Stomach (tissue), 9 donors: ENCODE data around the gene CPED1. TPM values are rescaled to one million over a fixed set of nuclear protein-coding genes. Genes with fewer than 3 reads are reported as not detected.

Source experiments
- DNase-seq, 2 donors: peaks; one replicate each; pipeline versions ENCODE4 v3.0.0 to v3.0.0-alpha.2; 2013 to 2019
- H3K27ac ChIP-seq, 5 donors: fragments of 200-600 bp in 4 of 5; sonication (generic) in 4 of 5; one replicate each; pipeline ENCODE4 v1.5.1; 2013 to 2019; ENCODE audit warnings: mild to moderate bottlenecking in 1 of 5, moderate library complexity in 1 of 5
- H3K27me3 ChIP-seq, 3 donors: fragments of 200-600 bp; sonication (generic); one replicate each; pipeline ENCODE4 v1.5.1; 2017 to 2019; ENCODE audit warnings: mixed run types in 1 of 3
- H3K36me3 ChIP-seq, 4 donors: fragments of 200-600 bp; sonication (generic); 1 replicate in 3 of 4; 2 replicates in 1 of 4; pipeline ENCODE4 v1.5.1; 2016 to 2019
- H3K4me1 ChIP-seq, 4 donors: fragments of 200-600 bp; sonication (generic); one replicate each; pipeline ENCODE4 v1.5.1; 2016 to 2019
- H3K4me3 ChIP-seq, 4 donors: fragments of 200-600 bp; sonication (generic) in 3 of 4; one replicate each; pipeline ENCODE4 v1.5.1; 2016 to 2019; ENCODE audit warnings: mild to moderate bottlenecking in 1 of 4
- H3K9me3 ChIP-seq, 4 donors: fragments of 200-600 bp; sonication (generic); one replicate each; pipeline ENCODE4 v1.5.1; 2016 to 2019
- CTCF ChIP-seq, 7 experiments: fragments of 450-650 bp in 4 of 7; fragments of 200-600 bp in 3 of 7; sonication (generic) in 3 of 7; IDR thresholded peaks; one replicate each; pipeline ENCODE4 v1.5.1; 2016 to 2019; ENCODE audit warnings: antibody characterized with exemption in 7 of 7, control low read depth in 2 of 7, mild to moderate bottlenecking in 1 of 7
- EP300 ChIP-seq: sonication (generic); formaldehyde crosslinking; IDR thresholded peaks from one replicate; pipeline ENCODE4 v1.6.1; 2017; ENCODE audit warnings: antibody characterized with exemption
- POLR2A ChIP-seq, 4 donors: fragments of 450-650 bp; IDR thresholded peaks; one replicate each; pipeline ENCODE4 v1.6.1; 2016; ENCODE audit warnings: antibody characterized with exemption in 4 of 4, control low read depth in 2 of 4, mild to moderate bottlenecking in 1 of 4, moderate library complexity in 1 of 4
- POLR2AphosphoS5 ChIP-seq, 3 donors: sonication (generic); formaldehyde crosslinking; IDR thresholded peaks; one replicate each; pipeline ENCODE4 v1.6.1; 2016; ENCODE audit warnings: antibody characterized with exemption in 3 of 3
- WGBS, 5 donors: extraction: QIAGEN DNeasy Blood & Tissue Kit in 3 of 5; methylation state at CpG; one replicate each; pipeline versions ENCODE4 v1.1.5 to v1.1.7; 2013 to 2018; 5-methylcytosine and 5-hydroxymethylcytosine counted together
- intact Hi-C: fragments of 100-400 bp; cut with DNase I; formaldehyde crosslinking; loops from one replicate; pipeline ENCODE4 v1.15.1; 2023; ENCODE audit warnings: low total_unique reads
- polyA plus RNA-seq, 3 donors: library from polyadenylated mRNA; stranded (reverse); fragments of 200-250 nt; gene quantifications; one replicate each; pipeline ENCODE4 v1.2.3, GENCODE V29; 2013
- total RNA-seq, 5 donors: library from RNA; depleted of rRNA; stranded (reverse); fragments of >200 nt; gene quantifications; one replicate each; pipeline versions ENCODE4 v1.1.0 to v1.2.3, GENCODE V29; 2014 to 2016
- donor health status: healthy with polysubstance abuse.
- donor health status: Bipolar disorder and iron deficiency.
- donor health status: healthy.

The CPED1 gene
- total and polyA plus RNA-seq, 8 donors = 3.0 to 58.7 (median 15.9) TPM

DNA sequence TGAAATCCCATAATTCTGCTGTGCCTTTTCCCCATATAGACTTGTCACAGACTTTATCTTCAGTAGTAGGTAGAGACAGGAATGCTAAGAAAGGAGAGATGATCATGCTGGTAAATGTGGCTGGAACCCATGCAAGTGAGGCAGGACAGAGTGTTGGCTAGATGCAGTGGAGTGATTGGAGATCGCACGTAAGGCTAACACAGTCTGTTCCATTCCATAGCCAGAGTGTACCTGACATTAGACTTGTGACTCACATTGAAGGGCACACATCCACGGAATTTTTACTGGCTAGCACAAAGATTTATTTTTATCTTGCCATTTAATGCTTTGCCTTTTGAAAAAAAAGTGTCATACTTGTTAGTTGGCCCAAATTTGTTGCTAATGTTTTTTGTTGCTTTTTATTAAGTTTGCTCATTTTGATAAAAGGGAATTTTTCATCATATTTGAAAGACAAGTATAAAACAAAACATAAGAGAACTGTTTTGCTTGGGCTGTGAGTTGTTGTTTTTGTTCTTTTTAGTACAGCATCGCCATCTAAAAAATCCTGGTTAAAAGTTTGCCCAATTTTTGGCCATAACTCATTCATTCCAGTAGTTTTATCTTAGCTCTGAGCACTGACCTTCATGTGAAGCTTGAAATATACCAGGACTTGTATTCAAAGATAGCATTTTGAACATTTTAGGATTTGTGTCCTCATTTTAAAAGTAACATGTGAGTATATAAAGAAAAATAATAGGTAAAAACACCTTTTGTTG, 81.0 kb downstream of the CPED1 start:
- intact Hi-C loops = no loop called here
- peak overlapping the region in 2 of 5 donors; percentile 33 to 41 for H3K27ac ChIP-seq

GRCh38 chr7:121071132-121071531, 82.6 kb downstream of the CPED1 start:
- DNase-seq = no peak
- 89 to 98% (median 95%) methylated on average over 1 of the region's 1 CpG for WGBS, 5 donors
- peaks cover 0 to 8% (median 2%) of the 10 kb centered on the region in 4 donors for H3K4me1 ChIP-seq
- intact Hi-C loops = no loop called here
- no peaks in the 10 kb centered on the region for H3K36me3 ChIP-seq
- no peak overlapping the region for H3K27ac ChIP-seq
- TF ChIP-seq EP300 (no peak), POLR2A (IDR thresholded peaks at IDR 0.05) (no peak), CTCF (IDR thresholded peaks at IDR 0.05) (no peak), POLR2AphosphoS5 (IDR thresholded peaks at IDR 0.05) (no peak)
- H3K27me3 ChIP-seq = no peaks in the 10 kb centered on the region
- H3K4me3 ChIP-seq = no peak overlapping the region
- no peaks in the 10 kb centered on the region for H3K9me3 ChIP-seq

More for the DNA sequence above, 81.0 kb downstream of the CPED1 start:
- DNase-seq = no peak
- H3K27me3 ChIP-seq = no peaks in the 10 kb centered on the region
- no peak overlapping the region for H3K4me3 ChIP-seq
- TF ChIP-seq CTCF (IDR thresholded peaks at IDR 0.05) = no peak
- peak in 2 of 3 donors; percentile 39 to 77 for TF ChIP-seq POLR2AphosphoS5 (IDR thresholded peaks at IDR 0.05)
- peak; percentile 39 for TF ChIP-seq EP300
- no peak for TF ChIP-seq POLR2A (IDR thresholded peaks at IDR 0.05)
- H3K9me3 ChIP-seq = no peaks in the 10 kb centered on the region
- H3K36me3 ChIP-seq = no peaks in the 10 kb centered on the region
- 54 to 78% (median 76%) methylated on average over 4 of the region's 4 CpGs for WGBS, 5 donors
- H3K4me1 ChIP-seq = peaks cover 0 to 8% (median 2%) of the 10 kb centered on the region in 4 donors

- Histone ChIP-seq H3K36me3 (no peaks in the 10 kb centered on the region), H3K4me1 (peaks cover 0 to 8% (median 2%) of the 10 kb centered on the region in 4 donors), H3K27me3 (no peaks in the 10 kb centered on the region), H3K4me3 (no peak overlapping the region), H3K9me3 (no peaks in the 10 kb centered on the region), H3K27ac (no peak overlapping the region)
- TF ChIP-seq POLR2AphosphoS5 (IDR thresholded peaks at IDR 0.05) (no peak), CTCF (IDR thresholded peaks at IDR 0.05) (no peak), POLR2A (IDR thresholded peaks at IDR 0.05) (no peak), EP300 (no peak)
- DNase-seq = no peak
- WGBS, 5 donors = 69 to 97% (median 96%) methylated on average over 2 of the region's 2 CpGs
- intact Hi-C loops = no loop called here
Observed at GRCh38 chr7:121071662-121072061, 83.2 kb downstream of the CPED1 start.

DNA sequence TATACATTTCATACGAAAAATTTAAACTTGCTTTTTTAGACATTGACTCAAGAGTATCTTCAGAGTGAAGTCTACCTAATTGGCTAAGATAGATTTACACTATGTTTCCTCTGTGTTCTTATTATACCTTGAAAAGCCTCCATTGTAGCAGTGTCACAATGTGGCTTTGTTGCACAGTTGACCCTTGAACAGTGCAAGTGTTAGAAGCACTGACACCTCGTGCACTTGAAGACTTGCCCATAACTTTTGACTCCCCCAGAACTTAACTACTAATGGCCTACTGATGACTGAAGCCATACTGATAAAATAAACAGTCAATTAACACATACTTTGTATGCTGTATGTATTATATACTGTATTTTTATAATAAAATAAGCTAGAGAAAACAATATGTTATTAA, 84.3 kb downstream of the CPED1 start:
- DNase-seq = no peak
- TF ChIP-seq EP300 (no peak), CTCF (IDR thresholded peaks at IDR 0.05) (no peak), POLR2AphosphoS5 (IDR thresholded peaks at IDR 0.05) (no peak)
- H3K4me1 ChIP-seq = peaks cover 0 to 8% (median 2%) of the 10 kb centered on the region in 4 donors
- 41 to 61% (median 49%) methylated on average over 2 of the region's 2 CpGs for whole genome bisulfite sequencing, 5 donors
- H3K36me3 ChIP-seq = no peaks in the 10 kb centered on the region
- intact Hi-C loops = no loop called here
- H3K27me3 ChIP-seq = no peaks in the 10 kb centered on the region
- H3K27ac ChIP-seq = no peak overlapping the region
- H3K4me3 ChIP-seq = no peak overlapping the region
- H3K9me3 ChIP-seq = no peaks in the 10 kb centered on the region
